Esophagus muscularis mucosa (tissue), 4 donors: ENCODE measurements around the gene HACD2.

Source experiments
- EP300 ChIP-seq: sonication (generic); formaldehyde crosslinking; IDR thresholded peaks from one replicate; pipeline ENCODE4 v1.6.1; 2017; ENCODE audit warnings: antibody characterized with exemption
- POLR2A ChIP-seq: fragments of 450-650 bp; IDR thresholded peaks from one replicate; pipeline ENCODE4 v1.6.1; 2017; ENCODE audit warnings: antibody characterized with exemption, moderate library complexity, mild to moderate bottlenecking, low read depth
- POLR2AphosphoS5 ChIP-seq, 2 donors: sonication (generic); formaldehyde crosslinking; IDR thresholded peaks; one replicate each; pipeline ENCODE4 v1.6.1; 2017; ENCODE audit warnings: antibody characterized with exemption in 2 of 2
- TF ChIP-seq, protein P1 (sequence below), 3 experiments: fragments of 200-600 bp in 2 of 3; fragments of 450-650 bp in 1 of 3; sonication (generic) in 2 of 3; IDR thresholded peaks; one replicate each; pipeline ENCODE4 v1.5.1; 2017 to 2019; ENCODE audit warnings: antibody characterized with exemption in 3 of 3, mild to moderate bottlenecking in 2 of 3, moderate library complexity in 1 of 3

DNA sequence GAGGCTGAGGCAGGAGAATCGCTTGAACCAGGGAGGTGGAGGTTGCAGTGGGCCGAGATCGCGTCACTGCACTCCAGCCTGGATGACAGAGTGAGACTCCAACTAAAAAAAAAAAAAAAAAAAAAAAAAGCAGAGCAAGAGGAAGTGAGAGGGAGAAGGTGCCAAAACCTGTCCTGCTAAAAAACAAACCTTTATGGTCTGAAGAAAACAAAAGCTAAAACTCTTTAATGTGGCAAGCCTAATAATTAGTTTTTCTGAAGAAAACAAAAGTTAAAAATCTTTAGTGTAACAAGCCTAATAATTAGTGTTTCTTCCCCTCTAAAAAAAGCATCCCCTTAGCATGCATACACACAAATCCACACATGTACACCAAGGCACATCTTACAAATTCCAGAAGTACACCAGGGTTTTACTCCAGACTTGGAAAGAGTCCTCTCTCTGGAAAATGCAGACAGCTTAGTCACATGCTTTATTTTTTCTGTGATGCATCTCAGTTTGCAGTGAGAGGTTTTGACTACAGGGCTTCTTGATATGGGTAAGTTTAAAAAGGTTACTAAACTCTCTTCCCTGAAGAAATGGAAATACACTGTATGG, 65.9 kb downstream of the HACD2 start:
- TF ChIP-seq, protein P1, sequence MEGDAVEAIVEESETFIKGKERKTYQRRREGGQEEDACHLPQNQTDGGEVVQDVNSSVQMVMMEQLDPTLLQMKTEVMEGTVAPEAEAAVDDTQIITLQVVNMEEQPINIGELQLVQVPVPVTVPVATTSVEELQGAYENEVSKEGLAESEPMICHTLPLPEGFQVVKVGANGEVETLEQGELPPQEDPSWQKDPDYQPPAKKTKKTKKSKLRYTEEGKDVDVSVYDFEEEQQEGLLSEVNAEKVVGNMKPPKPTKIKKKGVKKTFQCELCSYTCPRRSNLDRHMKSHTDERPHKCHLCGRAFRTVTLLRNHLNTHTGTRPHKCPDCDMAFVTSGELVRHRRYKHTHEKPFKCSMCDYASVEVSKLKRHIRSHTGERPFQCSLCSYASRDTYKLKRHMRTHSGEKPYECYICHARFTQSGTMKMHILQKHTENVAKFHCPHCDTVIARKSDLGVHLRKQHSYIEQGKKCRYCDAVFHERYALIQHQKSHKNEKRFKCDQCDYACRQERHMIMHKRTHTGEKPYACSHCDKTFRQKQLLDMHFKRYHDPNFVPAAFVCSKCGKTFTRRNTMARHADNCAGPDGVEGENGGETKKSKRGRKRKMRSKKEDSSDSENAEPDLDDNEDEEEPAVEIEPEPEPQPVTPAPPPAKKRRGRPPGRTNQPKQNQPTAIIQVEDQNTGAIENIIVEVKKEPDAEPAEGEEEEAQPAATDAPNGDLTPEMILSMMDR (IDR thresholded peaks at IDR 0.05): no peak
- TF ChIP-seq EP300 (no peak), POLR2A (no peak), POLR2AphosphoS5 (IDR thresholded peaks at IDR 0.05) (no peak)
